K562 (cell line): ENCODE results near the gene CHCHD6. TPM values are rescaled to one million over a fixed set of nuclear protein-coding genes. Genes with fewer than 3 reads are reported as not detected.
A peak's percentile ranks its signal among the peaks of the same experiment; 100 is the strongest.

ENCODE experiments used
- GABPA ChIP-seq: fragments of 200-800 bp; sonication (Bioruptor generic); conservative IDR thresholded peaks from 2 replicates; pipeline ENCODE4 v1.6.1; 2016; ENCODE audit warnings: low read depth, missing genetic modification characterization, missing compliant biosample characterization
- GATA2 ChIP-seq: sonication (generic); formaldehyde crosslinking; IDR thresholded peaks from 2 replicates; pipeline ENCODE4 v1.4.0; 2020; ENCODE audit warnings: mild to moderate bottlenecking, missing genetic modification reagents
- HDAC8 ChIP-seq: fragments of 450-650 bp; IDR thresholded peaks from 2 replicates; pipeline ENCODE4 v1.6.1; 2016; ENCODE audit warnings: mild to moderate bottlenecking, missing genetic modification characterization, moderate library complexity, missing compliant biosample characterization
- KLF6 ChIP-seq: fragments of 250-450 bp; sonication (Bioruptor Pico); IDR thresholded peaks from 2 replicates; pipeline ENCODE4 v1.4.0; 2020; ENCODE audit warnings: mild to moderate bottlenecking, moderate library complexity, borderline replicate concordance
- MLX ChIP-seq, 2 experiments: fragments of 450-650 bp in 1 of 2; sonication (generic) in 1 of 2; formaldehyde crosslinking; conservative IDR thresholded peaks; 2 replicates each; pipeline versions ENCODE4 v1.4.0 to v1.8.1; 2020 to 2022; ENCODE audit warnings: mild to moderate bottlenecking in 1 of 2, missing genetic modification reagents in 1 of 2
- MNT ChIP-seq, 2 experiments: fragments of 450-650 bp; conservative IDR thresholded peaks; 2 replicates each; pipeline ENCODE4 v1.6.1; 2017; ENCODE audit warnings: mild to moderate bottlenecking in 2 of 2, moderate library complexity in 2 of 2
- PCBP1 ChIP-seq: fragments of 200-400 bp; formaldehyde crosslinking; IDR thresholded peaks from 2 replicates; pipeline ENCODE4 v1.6.1; 2018; ENCODE audit warnings: mild to moderate bottlenecking, low read depth, low read length; ENCODE audit not compliant: poor library complexity, severe bottlenecking
- PHB2 ChIP-seq: fragments of 450-650 bp; IDR thresholded peaks from 2 replicates; pipeline ENCODE4 v1.6.1; 2017; ENCODE audit warnings: low read depth
- TAL1 ChIP-seq: fragments of 450-650 bp; IDR thresholded peaks from 2 replicates; pipeline ENCODE4 v1.6.1; 2016; ENCODE audit warnings: mild to moderate bottlenecking
- TFE3 ChIP-seq: fragments of 450-650 bp; formaldehyde crosslinking; IDR thresholded peaks from 2 replicates; pipeline ENCODE4 v1.4.0; 2020; ENCODE audit warnings: mild to moderate bottlenecking, mixed read lengths
- TGIF2 ChIP-seq: sonication (generic); formaldehyde crosslinking; IDR thresholded peaks from 2 replicates; pipeline ENCODE4 v1.8.1; 2022; ENCODE audit warnings: mild to moderate bottlenecking, missing genetic modification reagents, moderate library complexity
- U2AF2 ChIP-seq: fragments of 200-400 bp; formaldehyde crosslinking; optimal IDR thresholded peaks from 2 replicates; pipeline ENCODE3; 2017; ENCODE audit warnings: low read depth, mild to moderate bottlenecking, low read length
- ZNF518B ChIP-seq: fragments of 250-450 bp; sonication (Bioruptor Pico); IDR thresholded peaks from 2 replicates; pipeline ENCODE4 v1.5.0; 2021; ENCODE audit warnings: mild to moderate bottlenecking, moderate library complexity
- ZNF830 ChIP-seq: fragments of 250-450 bp; sonication (Bioruptor Pico); IDR thresholded peaks from 2 replicates; pipeline ENCODE4 v1.5.0; 2021; ENCODE audit warnings: mild to moderate bottlenecking
- polyA plus RNA-seq, 8 experiments: library from polyadenylated mRNA; depleted of rRNA in 4 of 8; stranded (reverse) in 5 of 8; unstranded in 3 of 8; fragments of >200 nt; fragmentation: Nextera tagmentation in 2 of 8; fragmentation: Illumina TruSeq in 1 of 8; extraction: Ambion mirVana in 2 of 8; extraction: Trizol in 1 of 8; gene quantifications; 2 replicates each; pipeline versions ENCODE4 v1.2.1 to v1.2.3, GENCODE V29; 2011 to 2014; ENCODE audit warnings: inconsistent platforms in 1 of 8, missing spikeins in 1 of 8
- total RNA-seq, 7 experiments: library from RNA; depleted of rRNA in 6 of 7; stranded (reverse); fragments of >200 nt in 6 of 7; fragmentation: Illumina TruSeq in 2 of 7; extraction: Trizol in 2 of 7; gene quantifications; 2 replicates each; pipeline versions ENCODE4 v1.2.1 to v1.2.3, GENCODE V29; 2011 to 2021; ENCODE audit warnings: low replicate concordance in 1 of 7
- TF ChIP-seq, protein P1 (sequence below), 2 experiments: IDR thresholded peaks; 2 replicates each; pipeline ENCODE4 v1.6.1; 2011; ENCODE audit warnings: borderline replicate concordance in 1 of 2, control low read depth in 1 of 2, low read depth in 1 of 2, low read length in 1 of 2, mild to moderate bottlenecking in 1 of 2, mixed read lengths in 1 of 2, moderate library complexity in 1 of 2; ENCODE audit not compliant: insufficient read depth in 1 of 2, insufficient read length in 1 of 2, poor library complexity in 1 of 2, severe bottlenecking in 1 of 2; ENCODE audit errors: extremely low read depth in 1 of 2
- TF ChIP-seq, protein P2 (sequence below), 2 experiments: fragments of 450-650 bp in 1 of 2; sonication (generic) in 1 of 2; formaldehyde crosslinking in 1 of 2; IDR thresholded peaks in 1 of 2; conservative IDR thresholded peaks in 1 of 2; 2 replicates each; pipeline versions ENCODE4 v1.6.1 to v1.8.1; 2016 to 2023; ENCODE audit warnings: mild to moderate bottlenecking in 2 of 2, moderate library complexity in 2 of 2, inconsistent platforms in 1 of 2, missing genetic modification reagents in 1 of 2

The CHCHD6 gene
- total and polyA plus RNA-seq, 9 of the 15 experiments (the other 6 are each of a cell fraction or from before 2014, with no cell fraction given): 4.6 to 18.6 (median 10.9) TPM

DNA sequence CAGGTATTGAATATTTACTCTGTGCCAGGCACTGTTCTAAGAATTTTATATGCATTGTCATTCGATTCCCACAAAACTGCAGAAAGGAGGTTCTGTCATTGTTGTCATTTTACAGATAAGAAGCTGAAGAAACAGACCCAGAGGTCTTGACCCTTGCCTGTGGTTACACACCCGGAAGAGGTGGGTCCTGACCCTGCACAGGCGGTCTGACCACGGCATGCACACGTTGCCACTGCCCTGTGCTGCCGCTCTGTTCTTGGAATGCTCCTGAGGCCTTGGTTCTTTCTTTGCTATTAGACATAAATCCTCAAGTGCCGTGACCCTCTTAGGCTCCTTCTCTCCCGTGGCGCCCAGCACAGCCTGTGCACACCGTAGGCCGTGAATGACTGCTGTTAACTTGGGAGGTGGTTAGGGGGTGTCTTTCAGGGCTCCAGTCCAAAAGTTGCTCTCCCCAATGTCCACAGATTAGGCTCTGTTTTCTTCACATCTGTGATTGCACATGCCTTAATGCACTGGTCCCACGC lies 204.8 kb downstream of the CHCHD6 start (continued):
- TF ChIP-seq MLX (CRISPR knock-in tag; conservative IDR thresholded peaks at IDR 0.05): no peak
- no peak for TF ChIP-seq TFE3 (CRISPR knock-in tag)
- TF ChIP-seq, protein P1, sequence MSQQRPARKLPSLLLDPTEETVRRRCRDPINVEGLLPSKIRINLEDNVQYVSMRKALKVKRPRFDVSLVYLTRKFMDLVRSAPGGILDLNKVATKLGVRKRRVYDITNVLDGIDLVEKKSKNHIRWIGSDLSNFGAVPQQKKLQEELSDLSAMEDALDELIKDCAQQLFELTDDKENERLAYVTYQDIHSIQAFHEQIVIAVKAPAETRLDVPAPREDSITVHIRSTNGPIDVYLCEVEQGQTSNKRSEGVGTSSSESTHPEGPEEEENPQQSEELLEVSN (IDR thresholded peaks at IDR 0.05; ENCODE audit: borderline replicate concordance in 1 of 2, extremely low read depth in 1 of 2, insufficient read depth in 1 of 2, insufficient read length in 1 of 2, low read depth in 1 of 2, low read length in 1 of 2, poor library complexity in 1 of 2, severe bottlenecking in 1 of 2): peak; percentile 62 to 73
- peak; percentile 55 for TF ChIP-seq TAL1
- TF ChIP-seq GABPA (tag): peak; percentile 70
- no peak for TF ChIP-seq ZNF518B (CRISPR knock-in tag)
- no peak for TF ChIP-seq PHB2
- TF ChIP-seq TGIF2 (CRISPR knock-in tag): no peak
- 0 out of 2 replicates have a peak, but pooled peaks have one; percentile 33 for TF ChIP-seq HDAC8 (tag)
- no peak for TF ChIP-seq GATA2 (CRISPR knock-in tag)
- TF ChIP-seq PCBP1: no peak
- TF ChIP-seq, protein P2, sequence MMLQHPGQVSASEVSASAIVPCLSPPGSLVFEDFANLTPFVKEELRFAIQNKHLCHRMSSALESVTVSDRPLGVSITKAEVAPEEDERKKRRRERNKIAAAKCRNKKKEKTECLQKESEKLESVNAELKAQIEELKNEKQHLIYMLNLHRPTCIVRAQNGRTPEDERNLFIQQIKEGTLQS (IDR thresholded peaks at IDR 0.05): peak; percentile 40; the same call in 1 of the 2 replicates
- TF ChIP-seq, protein P2 (CRISPR knock-in tag; conservative IDR thresholded peaks at IDR 0.05): no peak
- TF ChIP-seq U2AF2: no peak
- no peak for TF ChIP-seq KLF6 (CRISPR knock-in tag)
- no peak for TF ChIP-seq ZNF830
- peak; percentile 64 to 79 for TF ChIP-seq MNT (conservative IDR thresholded peaks at IDR 0.05)
